Measurements from ENCODE around the gene GLDN.

The GLDN gene

GRCh38 chr15:51448622-51449399 is 107.4 kb downstream of the GLDN start:
- DNase-seq: no peak

- no peak for DNase-seq
These were observed 108.5 kb downstream of the GLDN start for GRCh38 chr15:51450001-51450400.

Measured in femur (tissue), 1 donor.